Fibroblast of lung (primary cell): Measurements from ENCODE around the gene RCAN3.

Experiments
- CTCF ChIP-seq, 2 donors: IDR thresholded peaks in 1 of 2; conservative IDR thresholded peaks in 1 of 2; 1 replicate in 1 of 2; 2 replicates in 1 of 2; pipeline ENCODE4 v1.5.1; 2011 to 2012; ENCODE audit warnings: low read length in 2 of 2, control low read depth in 1 of 2, inconsistent platforms in 1 of 2, low read depth in 1 of 2, mild to moderate bottlenecking in 1 of 2
- EZH2 ChIP-seq: IDR thresholded peaks from 2 replicates; pipeline ENCODE4 v1.5.1; 2012; ENCODE audit warnings: low read length, control low read depth, mild to moderate bottlenecking; ENCODE audit errors: missing control alignments

- TF ChIP-seq EZH2 (no peak), CTCF (conservative IDR thresholded peaks at IDR 0.05 in 1 of 2, IDR thresholded peaks at IDR 0.05 in 1 of 2; ENCODE audit: low read depth in 1 of 2, low read length in 2 of 2) (no peak)
These were observed 12.3 kb downstream of the RCAN3 start for GRCh38 chr1:24514946-24515345.
